ENCODE data around the gene CFAP77. TPM values are rescaled to one million over a fixed set of nuclear protein-coding genes. Genes with fewer than 3 reads are reported as not detected.

The CFAP77 gene
- total and polyA plus RNA-seq, 2 of the 8 experiments (the other 6 are each of a cell fraction or from before 2014, with no cell fraction given), result 0.63 to 0.97 TPM

DNA sequence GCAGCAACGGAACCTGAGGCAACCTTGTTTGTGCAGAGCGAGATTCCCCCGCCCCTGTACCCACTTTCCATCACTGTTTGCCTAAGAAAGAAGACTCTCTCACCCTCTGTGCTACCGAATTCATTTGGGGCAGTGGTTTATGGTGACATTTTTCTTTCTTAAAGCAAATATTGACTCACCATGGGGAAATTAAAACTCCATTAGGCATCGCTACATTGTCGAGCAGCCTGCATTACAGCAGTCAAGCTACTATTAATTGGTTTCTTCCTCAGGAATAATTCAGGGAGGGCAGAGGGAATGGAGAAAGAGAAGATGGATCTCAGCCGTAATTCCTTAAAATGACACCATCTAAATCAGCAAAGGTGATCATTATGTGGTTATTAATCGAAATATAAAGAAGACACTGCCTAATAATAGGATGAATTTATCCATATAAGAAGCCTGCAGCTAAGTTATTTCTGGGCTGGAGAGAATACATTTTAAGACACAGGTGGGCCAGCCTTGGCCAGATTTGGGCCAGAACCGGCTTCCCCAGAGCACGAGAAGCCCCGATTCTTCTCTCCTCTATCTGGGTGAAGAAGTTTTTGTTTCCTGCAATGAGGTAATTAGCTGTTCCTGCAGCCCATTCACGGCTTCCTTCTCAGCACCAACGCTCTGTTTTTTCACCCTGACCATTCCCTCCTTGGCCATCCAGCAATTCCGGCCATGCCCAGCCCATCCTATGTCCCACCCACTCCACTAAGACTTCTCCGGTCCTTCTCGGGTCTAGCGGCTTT lies 16.8 kb downstream of the CFAP77 start:
- no peak overlapping the region for H2BK120ac ChIP-seq (replicated peaks; ENCODE audit: low read depth, low read length)
- ChIA-PET POLR2A (ENCODE audit: partially characterized antibody) (interaction anchor here (1.0 kb wide), 1 partner anchor 9 kb away, joined by 3 read pairs; no protein-coding TSS in a partner anchor), CTCF (ENCODE audit: partially characterized antibody) (interaction anchor here (0.7 to 1.7 kb wide), 4 partner anchors 8 to 120 kb away, joined by 3 to 4 read pairs (median 4); no protein-coding TSS in a partner anchor)
- no peak overlapping the region for H3K56ac ChIP-seq (replicated peaks; ENCODE audit: insufficient read length, low read depth, low read length)
- H2BK12ac ChIP-seq (ENCODE audit: low read depth, low read length), result no peak overlapping the region
- H2AK5ac ChIP-seq (ENCODE audit: low read depth, low read length), result no peak overlapping the region
- no peak overlapping the region for H4K5ac ChIP-seq (ENCODE audit: insufficient read length, low read depth, low read length)
- H2BK20ac ChIP-seq (ENCODE audit: low read length), result no peak overlapping the region
- H4K20me1 ChIP-seq (replicated peaks in 1 of 2; ENCODE audit: control insufficient read depth in 1 of 2, insufficient read depth in 2 of 2, low read length in 2 of 2), result no peaks in the 10 kb centered on the region
- no peak for DNase-seq (ENCODE audit: low read depth in 1 of 2, low spot score in 2 of 2)
- FAIRE-seq, result no peak
- no peak overlapping the region for H3K4ac ChIP-seq (replicated peaks; ENCODE audit: insufficient read length, low read depth, low read length)
- 81% methylated on average over 17 of the region's 17 CpGs; no CpG with 5 or more reads in 1 of the 2 experiments for WGBS, 2 experiments (ENCODE audit: extremely low coverage in 1 of 2, insufficient coverage in 1 of 2, insufficient read length in 1 of 2, insufficient replicate concordance in 2 of 2, low coverage in 1 of 2, low lambda C conversion rate in 2 of 2, missing lambda C conversion rate in 1 of 2)
- no peak overlapping the region; a peak in 1 of 7 replicates for H3K9ac ChIP-seq (replicated peaks in 1 of 4; ENCODE audit: extremely low read depth in 1 of 4, low read depth in 3 of 4, low read length in 3 of 4)
- TF ChIP-seq RFX5 (IDR thresholded peaks at IDR 0.05; ENCODE audit: borderline replicate concordance, low read depth, low read length) (no peak), HDAC2 (IDR thresholded peaks at IDR 0.05; ENCODE audit: borderline replicate concordance in 1 of 2, low read depth in 2 of 2, low read length in 2 of 2) (no peak), SP2 (IDR thresholded peaks at IDR 0.05; ENCODE audit: low read length) (no peak), JUN (IDR thresholded peaks at IDR 0.05; ENCODE audit: low read depth, low read length) (no peak), EGR1 (IDR thresholded peaks at IDR 0.05; ENCODE audit: borderline replicate concordance, low read depth, low read length) (no peak), RNF2 (IDR thresholded peaks at IDR 0.05; ENCODE audit: borderline replicate concordance, low read depth, low read length, missing control alignments, poor library complexity, severe bottlenecking) (no peak)
- H3K27me3 ChIP-seq (replicated peaks in 1 of 4; ENCODE audit: control insufficient read depth in 3 of 4, extremely low read depth in 1 of 4, insufficient read depth in 3 of 4, low read length in 3 of 4), result peaks cover 0 to 10% (median 2%) of the 10 kb centered on the region in 4 experiments; a peak in 5 of 7 replicates
- no peak overlapping the region; the same call in 1 of the 2 replicates for H3K18ac ChIP-seq (ENCODE audit: extremely low read depth, low read length)
- H3K14ac ChIP-seq (ENCODE audit: insufficient read length), result no peak overlapping the region
- peaks cover 4 to 16% (median 13%) of the 10 kb centered on the region in 4 experiments; a peak in 6 of 7 replicates for H3K4me1 ChIP-seq (replicated peaks in 1 of 4; ENCODE audit: control insufficient read depth in 3 of 4, insufficient read depth in 4 of 4, low read length in 3 of 4)
- no peaks in the 10 kb centered on the region for H3K79me1 ChIP-seq (ENCODE audit: low read depth, low read length)
- no peaks in the 10 kb centered on the region for H3K9me3 ChIP-seq (ENCODE audit: insufficient read depth in 2 of 2, low read depth in 1 of 2, low read length in 1 of 2)
- no peak overlapping the region for H3K23ac ChIP-seq (ENCODE audit: insufficient read length)
- H2BK15ac ChIP-seq (ENCODE audit: low read length), result no peak overlapping the region
- H3K23me2 ChIP-seq (ENCODE audit: low read depth, low read length), result no peaks in the 10 kb centered on the region
- H2AFZ ChIP-seq (ENCODE audit: low read length), result no peak overlapping the region
- no peaks in the 10 kb centered on the region for H3K36me3 ChIP-seq (ENCODE audit: control insufficient read depth in 2 of 4, insufficient read depth in 4 of 4, low read length in 3 of 4)
- H3K79me2 ChIP-seq (ENCODE audit: control insufficient read depth in 1 of 2, insufficient read depth in 2 of 2, low read length in 2 of 2), result no peaks in the 10 kb centered on the region
- no peak overlapping the region for H3K4me3 ChIP-seq (ENCODE audit: extremely low read depth in 1 of 4, insufficient read depth in 2 of 4, low read depth in 3 of 4, low read length in 4 of 4)
- H2BK5ac ChIP-seq (ENCODE audit: low read depth, low read length), result no peak overlapping the region
- peak overlapping the region in 1 of 2 experiments; percentile 11; a peak in 1 of 4 replicates for H3K4me2 ChIP-seq (ENCODE audit: insufficient read depth in 1 of 2, low read depth in 2 of 2, low read length in 2 of 2)
- no peak overlapping the region for H4K8ac ChIP-seq (ENCODE audit: extremely low read depth, insufficient read depth, low read length)
- no peak overlapping the region for H4K91ac ChIP-seq (replicated peaks; ENCODE audit: insufficient read length, low read length)
- H3K27ac ChIP-seq (ENCODE audit: low read depth, low read length), result no peak overlapping the region

All from H1 (cell line).